NCI-H2029 (cell line): Measurements from ENCODE around the gene PCLAF.

ENCODE experiments used
- DNase-seq: peaks from one replicate; lab custom pipeline; 2025; lab: John Stamatoyannopoulos, UW

The PCLAF gene

DNA sequence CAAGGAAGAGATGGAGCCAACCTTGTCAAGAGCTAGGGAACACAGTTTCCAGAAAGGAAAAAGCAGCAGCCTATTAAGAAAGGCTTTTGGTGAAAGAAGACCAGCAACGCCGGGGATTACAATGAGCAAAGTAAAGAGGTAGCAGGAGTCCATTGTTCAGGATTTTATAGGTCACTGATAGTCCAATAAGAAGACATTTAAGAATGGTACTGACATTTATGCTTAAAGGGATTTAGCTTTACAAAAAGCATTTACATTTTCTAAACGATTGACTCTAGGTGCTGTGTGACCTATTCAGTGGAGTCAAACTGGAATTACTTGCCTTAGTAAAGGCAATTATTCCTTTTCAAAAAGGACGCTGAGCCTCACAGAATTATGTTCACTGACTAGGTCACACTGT is 66.0 kb downstream of the PCLAF start:
- no peak for DNase-seq

DNA sequence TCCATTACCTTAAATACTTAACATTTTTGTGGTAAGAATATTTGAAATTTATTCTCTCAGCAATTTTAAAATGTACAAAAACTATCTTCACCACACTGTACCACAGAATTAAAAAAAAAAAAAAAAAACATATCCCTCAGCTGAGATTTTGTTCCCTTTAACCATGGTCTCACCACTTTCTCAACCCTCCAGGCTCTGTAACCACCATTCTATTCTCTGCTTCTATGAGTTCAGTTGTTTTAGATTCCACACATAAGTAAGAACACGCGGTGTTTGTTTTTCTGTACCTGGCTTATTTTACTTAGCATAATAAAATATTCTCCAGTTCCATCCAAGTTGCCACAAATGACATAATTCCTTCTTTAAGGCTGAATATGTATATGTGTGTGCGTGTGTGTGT is 66.8 kb downstream of the PCLAF start:
- DNase-seq: no peak
